Hepatocyte (in vitro differentiated cells): ENCODE data around the gene GPR3.
A peak's percentile ranks its signal among the peaks of the same experiment; 100 is the strongest.

Source experiments
- EZH2 ChIP-seq: fragments of 200-600 bp; sonication (generic); IDR thresholded peaks from 2 replicates; pipeline ENCODE4 v1.6.1; 2016; ENCODE audit warnings: antibody characterized with exemption, mild to moderate bottlenecking, borderline replicate concordance
- EZH2phosphoT487 ChIP-seq: fragments of 200-600 bp; sonication (generic); IDR thresholded peaks from one replicate; pipeline ENCODE4 v1.6.1; 2018; ENCODE audit warnings: antibody characterized with exemption, mild to moderate bottlenecking, low read depth, moderate library complexity; ENCODE audit not compliant: unreplicated experiment, severe bottlenecking
- TF ChIP-seq, protein P1 (sequence below): fragments of 200-600 bp; sonication (generic); IDR thresholded peaks from 2 replicates; pipeline ENCODE4 v1.5.1; 2016; ENCODE audit warnings: antibody characterized with exemption, mild to moderate bottlenecking; ENCODE audit not compliant: poor library complexity

DNA sequence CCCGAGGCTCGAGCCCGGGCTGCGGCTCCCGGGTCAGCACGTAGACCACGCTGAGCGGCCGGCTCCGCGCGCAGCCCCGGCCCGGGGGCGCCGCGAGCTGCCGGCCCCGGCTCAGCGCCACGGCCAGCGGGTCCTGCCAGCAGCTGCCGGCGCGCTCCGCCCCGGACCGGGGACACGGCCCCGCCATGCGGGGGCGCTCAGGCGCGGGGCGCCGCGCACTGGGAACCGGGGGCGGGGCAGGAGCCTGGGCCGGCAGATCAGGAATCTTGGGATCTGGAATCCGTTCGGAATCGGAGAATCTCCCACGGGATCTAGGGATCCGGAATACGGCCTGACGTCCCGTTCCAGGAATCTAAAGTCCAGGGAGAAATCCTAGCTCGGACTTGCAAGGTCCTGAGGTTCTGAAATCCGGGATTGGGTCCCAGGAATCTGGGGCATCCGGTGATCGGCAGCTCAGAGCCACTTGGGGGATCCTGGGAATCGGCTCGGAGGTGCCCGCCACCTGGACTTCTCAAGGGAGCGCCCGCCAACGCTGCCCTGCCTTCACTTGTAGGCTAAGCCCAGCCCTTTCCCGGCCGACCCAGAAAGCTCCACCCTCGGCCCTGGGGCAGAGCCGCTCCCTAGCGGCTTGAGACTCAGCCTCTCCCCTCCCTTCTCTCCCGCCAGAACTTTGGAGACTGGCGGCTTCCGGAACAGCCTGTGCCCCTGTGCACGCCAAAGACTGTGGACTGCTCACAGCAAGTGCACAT, 25.8 kb upstream of the GPR3 start, which contains the start of gene MAP3K6:
- TF ChIP-seq, protein P1, sequence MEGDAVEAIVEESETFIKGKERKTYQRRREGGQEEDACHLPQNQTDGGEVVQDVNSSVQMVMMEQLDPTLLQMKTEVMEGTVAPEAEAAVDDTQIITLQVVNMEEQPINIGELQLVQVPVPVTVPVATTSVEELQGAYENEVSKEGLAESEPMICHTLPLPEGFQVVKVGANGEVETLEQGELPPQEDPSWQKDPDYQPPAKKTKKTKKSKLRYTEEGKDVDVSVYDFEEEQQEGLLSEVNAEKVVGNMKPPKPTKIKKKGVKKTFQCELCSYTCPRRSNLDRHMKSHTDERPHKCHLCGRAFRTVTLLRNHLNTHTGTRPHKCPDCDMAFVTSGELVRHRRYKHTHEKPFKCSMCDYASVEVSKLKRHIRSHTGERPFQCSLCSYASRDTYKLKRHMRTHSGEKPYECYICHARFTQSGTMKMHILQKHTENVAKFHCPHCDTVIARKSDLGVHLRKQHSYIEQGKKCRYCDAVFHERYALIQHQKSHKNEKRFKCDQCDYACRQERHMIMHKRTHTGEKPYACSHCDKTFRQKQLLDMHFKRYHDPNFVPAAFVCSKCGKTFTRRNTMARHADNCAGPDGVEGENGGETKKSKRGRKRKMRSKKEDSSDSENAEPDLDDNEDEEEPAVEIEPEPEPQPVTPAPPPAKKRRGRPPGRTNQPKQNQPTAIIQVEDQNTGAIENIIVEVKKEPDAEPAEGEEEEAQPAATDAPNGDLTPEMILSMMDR = peak; percentile 47
- TF ChIP-seq EZH2 (no peak), EZH2phosphoT487 (no peak)
